LNCaP clone FGC (cell line): ENCODE measurements around the gene FOSL2.

Experiments
- DNase-seq: peaks from one replicate; pipeline ENCODE4 v3.0.0-alpha.2; 2011; ENCODE audit warnings: low read depth
- H3K4me3 ChIP-seq: 2 replicates; pipeline ENCODE4 v1.5.1; 2011; ENCODE audit warnings: mild to moderate bottlenecking, low read depth, low read length, control low read depth
- CTCF ChIP-seq: IDR thresholded peaks from 2 replicates; pipeline ENCODE4 v1.5.1; 2012; ENCODE audit warnings: mild to moderate bottlenecking; ENCODE audit not compliant: control insufficient read depth, insufficient read depth; ENCODE audit errors: extremely low read depth

The FOSL2 gene

GRCh38 chr2:28392297-28393113 lies at the start of gene FOSL2:
TSS of gene FOSL2 (plus strand) at chr2:28392858. CDS start at chr2:28393721, 863 bp downstream.
- H3K4me3 ChIP-seq: peak within 1 kb of the TSS; percentile 74
- TF ChIP-seq CTCF: 0 out of 2 replicates have a peak, but pooled peaks have one; percentile 1
- DNase-seq: peak; percentile 99

- no peak for DNase-seq
- no peak for TF ChIP-seq CTCF
- no peak overlapping the region for H3K4me3 ChIP-seq
These were observed 49.3 kb upstream of the FOSL2 start for GRCh38 chr2:28343184-28343942.

GRCh38 chr2:28343971-28344715 lies 48.5 kb upstream of the FOSL2 start:
- TF ChIP-seq CTCF: no peak
- no peak for DNase-seq
- H3K4me3 ChIP-seq: no peak overlapping the region

- no peak for DNase-seq
These were observed 47.8 kb upstream of the FOSL2 start for GRCh38 chr2:28344756-28345373.

GRCh38 chr2:28345619-28346018 lies 47.0 kb upstream of the FOSL2 start:
- DNase-seq: no peak
- TF ChIP-seq CTCF: no peak
- no peak overlapping the region for H3K4me3 ChIP-seq

More at GRCh38 chr2:28344756-28345373, 47.8 kb upstream of the FOSL2 start:
- no peak overlapping the region for H3K4me3 ChIP-seq
- TF ChIP-seq CTCF: no peak

- no peak for DNase-seq
- no peak for TF ChIP-seq CTCF
- no peak overlapping the region for H3K4me3 ChIP-seq
These were observed 46.1 kb upstream of the FOSL2 start for GRCh38 chr2:28346587-28346986.
